GM18499 (cell line): ENCODE results near the gene PRRG3.
"Not testable (repeated sequence)": the region's sequence is repeated elsewhere in the genome, so short reads cannot be mapped to it uniquely, and the experiment has no call there.

ENCODE experiments used
- ATAC-seq: cut with Tn5 transposase; IDR thresholded peaks from one replicate; pipeline ENCODE4 v1.9.1; 2021; ENCODE audit warnings: moderate number of reproducible peaks; ENCODE audit not compliant: insufficient read depth, unreplicated experiment

The PRRG3 gene

GRCh38 chrX:151694661-151695582 lies at the start of gene PRRG3:
TSS of gene PRRG3 (plus strand) at chrX:151695458. CDS start at chrX:151698815, 3,357 bp downstream.
- no peak for ATAC-seq

- ATAC-seq = no peak
Measured at GRCh38 chrX:151675121-151675746, 20.0 kb upstream of the PRRG3 start.

GRCh38 chrX:151676196-151676595 lies 19.1 kb upstream of the PRRG3 start:
- no peak for ATAC-seq

- no peak for ATAC-seq
Measured at GRCh38 chrX:151679798-151680402, 15.4 kb upstream of the PRRG3 start.

GRCh38 chrX:151680805-151681204 lies 14.5 kb upstream of the PRRG3 start:
- ATAC-seq = peak; percentile 90

- no peak for ATAC-seq
Measured at GRCh38 chrX:151687635-151688034, 7.6 kb upstream of the PRRG3 start.

- no peak for ATAC-seq
Measured at GRCh38 chrX:151688695-151689094, 6.6 kb upstream of the PRRG3 start.

- ATAC-seq = no peak
Measured at GRCh38 chrX:151692825-151693224, 2.4 kb upstream of the PRRG3 start.

GRCh38 chrX:151694121-151694520 lies 1.1 kb upstream of the PRRG3 start:
- no peak for ATAC-seq

- ATAC-seq = no peak
Measured at GRCh38 chrX:151695583-151696340, 504 bp downstream of the PRRG3 start.

GRCh38 chrX:151697082-151697481 lies 1.8 kb downstream of the PRRG3 start:
- ATAC-seq = not testable (repeated sequence)

- no peak for ATAC-seq
Measured at GRCh38 chrX:151697522-151697921, 2.3 kb downstream of the PRRG3 start.

- no peak for ATAC-seq
Measured at GRCh38 chrX:151698485-151698884, 3.2 kb downstream of the PRRG3 start.

- no peak for ATAC-seq
Measured at GRCh38 chrX:151699746-151700145, 4.5 kb downstream of the PRRG3 start.

GRCh38 chrX:151700581-151700980 lies 5.3 kb downstream of the PRRG3 start:
- no peak for ATAC-seq

- no peak for ATAC-seq
Measured at GRCh38 chrX:151701071-151701470, 5.8 kb downstream of the PRRG3 start.

- no peak for ATAC-seq
Measured at GRCh38 chrX:151701531-151701930, 6.3 kb downstream of the PRRG3 start.

- ATAC-seq = no peak
Measured at GRCh38 chrX:151702026-151702714, 6.9 kb downstream of the PRRG3 start.

- no peak for ATAC-seq
Measured at GRCh38 chrX:151702741-151703340, 7.6 kb downstream of the PRRG3 start.
